Pancreas (tissue), 10 donors: ENCODE data around the gene MTR. TPM values are rescaled to one million over a fixed set of nuclear protein-coding genes. Genes with fewer than 3 reads are reported as not detected.
A peak's percentile ranks its signal among the peaks of the same experiment; 100 is the strongest.

Source experiments
- ATAC-seq, 4 donors: fragments of 200-7000 bp; cut with Tn5 transposase; one replicate each; pipeline versions ENCODE4 v1.8.0 to v1.9.1; 2020; ENCODE audit warnings: mild to moderate bottlenecking in 4 of 4, moderate library complexity in 4 of 4
- DNase-seq, 6 donors: peaks; one replicate each; pipeline ENCODE4 v3.0.0-alpha.2; 2020
- FAIRE-seq: peaks from 2 replicates; lab custom pipeline; 2012; peaks lifted over from hg19 to GRCh38; lab: Jason Lieb, UNC
- H3K27ac ChIP-seq, 4 donors: fragments of 200-600 bp; sonication (generic); 1 replicate in 3 of 4; 2 replicates in 1 of 4; pipeline versions ENCODE4 v1.5.0 to v1.8.0; 2020
- H3K27me3 ChIP-seq, 4 donors: fragments of 200-600 bp; one replicate each; pipeline ENCODE4 v1.8.0; 2021
- H3K36me3 ChIP-seq, 3 donors: fragments of 200-600 bp; sonication (generic) in 1 of 3; one replicate each; pipeline versions ENCODE4 v1.5.0 to v1.8.0; 2020 to 2021
- H3K4me1 ChIP-seq, 3 donors: fragments of 200-600 bp; one replicate each; pipeline ENCODE4 v1.8.0; 2021
- H3K4me3 ChIP-seq, 4 donors: fragments of 200-600 bp; sonication (generic) in 2 of 4; one replicate each; pipeline versions ENCODE4 v1.5.0 to v1.8.0; 2020 to 2021
- H3K9me3 ChIP-seq, 4 donors: fragments of 200-600 bp; one replicate each; pipeline ENCODE4 v1.8.0; 2021
- WGBS, 2 donors: extraction: QIAGEN DNeasy Blood & Tissue Kit; methylation state at CpG; one replicate each; pipeline ENCODE4 v1.1.7; 2013; 5-methylcytosine and 5-hydroxymethylcytosine counted together
- intact Hi-C, 3 donors: fragments of 100-400 bp; cut with DNase I; formaldehyde crosslinking; loops; one replicate each; pipeline versions ENCODE4 v1.11.1 to v1.14.2; 2022
- polyA plus RNA-seq, 2 donors: library from polyadenylated mRNA; stranded (reverse); fragments of 200-250 nt; gene quantifications; one replicate each; pipeline ENCODE4 v1.2.3, GENCODE V29; 2013
- total RNA-seq, 6 donors: library from RNA; stranded (reverse); fragmentation: NEBNext Ultra II Directional in 4 of 6; extraction: Animal tissue kit (Norgen Biotek cat#: 25700) in 4 of 6; gene quantifications; one replicate each; pipeline versions ENCODE4 v1.2.1 to v1.2.4, GENCODE V29; 2021 to 2023
- TF ChIP-seq, protein P1 (sequence below), 4 donors: fragments of 200-600 bp; sonication (generic) in 3 of 4; IDR thresholded peaks; one replicate each; pipeline versions ENCODE4 v1.5.0 to v1.8.0; 2021; ENCODE audit warnings: antibody characterized with exemption in 4 of 4
- donor health status: healthy with polysubstance abuse.
- donor health status: DM: no; HTN: no; CAD: no; lungs with moderate emphysema.
- donor health status: DM: no; HTN: no; CAD: no.
- donor health status: control.
- donor health status: control.
- donor health status: Bipolar disorder and iron deficiency.
- donor health status: DM: yes; HTN: yes; CAD: no.
- donor health status: DM: no; HTN: no; CAD: no.
- donor health status: DM: no; HTN: no; CAD: no.
- donor health status: DM: yes; HTN: yes; CAD: no.

Gene MTR
- total and polyA plus RNA-seq, 8 donors, result 8.1 to 29.1 (median 24.3) TPM

GRCh38 chr1:236836157-236836556 is 41.1 kb downstream of the MTR start:
- peaks cover 0 to 2% (median 0%) of the 10 kb centered on the region in 3 donors for H3K4me1 ChIP-seq
- peaks cover 0 to 42% (median 21%) of the 10 kb centered on the region in 3 donors for H3K36me3 ChIP-seq
- ATAC-seq, result no peak
- intact Hi-C loops, result no loop called here
- no peak overlapping the region for H3K27ac ChIP-seq
- H3K9me3 ChIP-seq, result no peaks in the 10 kb centered on the region
- DNase-seq, result no peak
- H3K4me3 ChIP-seq, result no peak overlapping the region
- FAIRE-seq, result no peak
- 86% methylated on average over 5 of the region's 5 CpGs for WGBS, 2 donors
- H3K27me3 ChIP-seq, result no peaks in the 10 kb centered on the region
- TF ChIP-seq, protein P1, sequence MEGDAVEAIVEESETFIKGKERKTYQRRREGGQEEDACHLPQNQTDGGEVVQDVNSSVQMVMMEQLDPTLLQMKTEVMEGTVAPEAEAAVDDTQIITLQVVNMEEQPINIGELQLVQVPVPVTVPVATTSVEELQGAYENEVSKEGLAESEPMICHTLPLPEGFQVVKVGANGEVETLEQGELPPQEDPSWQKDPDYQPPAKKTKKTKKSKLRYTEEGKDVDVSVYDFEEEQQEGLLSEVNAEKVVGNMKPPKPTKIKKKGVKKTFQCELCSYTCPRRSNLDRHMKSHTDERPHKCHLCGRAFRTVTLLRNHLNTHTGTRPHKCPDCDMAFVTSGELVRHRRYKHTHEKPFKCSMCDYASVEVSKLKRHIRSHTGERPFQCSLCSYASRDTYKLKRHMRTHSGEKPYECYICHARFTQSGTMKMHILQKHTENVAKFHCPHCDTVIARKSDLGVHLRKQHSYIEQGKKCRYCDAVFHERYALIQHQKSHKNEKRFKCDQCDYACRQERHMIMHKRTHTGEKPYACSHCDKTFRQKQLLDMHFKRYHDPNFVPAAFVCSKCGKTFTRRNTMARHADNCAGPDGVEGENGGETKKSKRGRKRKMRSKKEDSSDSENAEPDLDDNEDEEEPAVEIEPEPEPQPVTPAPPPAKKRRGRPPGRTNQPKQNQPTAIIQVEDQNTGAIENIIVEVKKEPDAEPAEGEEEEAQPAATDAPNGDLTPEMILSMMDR (IDR thresholded peaks at IDR 0.05), result no peak

GRCh38 chr1:236837115-236837514 is 42.0 kb downstream of the MTR start:
- Histone ChIP-seq H3K36me3 (peaks cover 0 to 33% (median 15%) of the 10 kb centered on the region in 3 donors), H3K27me3 (no peaks in the 10 kb centered on the region), H3K4me3 (no peak overlapping the region), H3K27ac (no peak overlapping the region), H3K4me1 (peaks cover 0 to 3% (median 0%) of the 10 kb centered on the region in 3 donors), H3K9me3 (no peaks in the 10 kb centered on the region)
- no peak for DNase-seq
- no peak for FAIRE-seq
- intact Hi-C loops, result no loop called here
- TF ChIP-seq, protein P1 (IDR thresholded peaks at IDR 0.05), result no peak
- 86 to 87% methylated on average over 4 of the region's 4 CpGs for WGBS, 2 donors
- ATAC-seq, result no peak

DNA sequence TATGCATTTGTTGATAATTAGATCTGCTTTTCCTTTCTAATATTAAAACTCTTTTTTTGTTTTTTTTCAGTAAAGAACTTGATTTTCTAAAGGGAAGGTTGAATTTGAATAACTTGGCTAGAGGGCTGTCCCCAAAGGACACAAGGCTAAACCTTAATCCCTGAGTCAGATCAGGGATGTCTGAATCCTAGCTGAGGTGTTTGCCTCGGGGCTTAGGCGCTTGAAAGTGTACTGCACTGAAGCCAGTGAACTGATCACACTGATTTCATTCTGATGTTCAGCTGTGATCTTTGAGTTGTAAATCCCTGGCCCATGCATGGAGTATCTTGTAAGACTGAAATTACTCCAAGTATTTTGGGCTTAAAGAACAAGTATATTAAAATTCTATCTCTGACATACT is 42.8 kb downstream of the MTR start:
- TF ChIP-seq, protein P1 (IDR thresholded peaks at IDR 0.05), result no peak
- H3K4me1 ChIP-seq, result peaks cover 0 to 3% (median 0%) of the 10 kb centered on the region in 3 donors
- no peak for DNase-seq
- peaks cover 0 to 32% (median 15%) of the 10 kb centered on the region in 3 donors for H3K36me3 ChIP-seq
- no peak for FAIRE-seq
- no peak overlapping the region for H3K27ac ChIP-seq
- H3K4me3 ChIP-seq, result no peak overlapping the region
- ATAC-seq, result no peak
- intact Hi-C loops, result no loop called here
- H3K27me3 ChIP-seq, result no peaks in the 10 kb centered on the region
- H3K9me3 ChIP-seq, result no peaks in the 10 kb centered on the region
- 47 to 92% methylated on average over 2 of the region's 2 CpGs for WGBS, 2 donors

DNA sequence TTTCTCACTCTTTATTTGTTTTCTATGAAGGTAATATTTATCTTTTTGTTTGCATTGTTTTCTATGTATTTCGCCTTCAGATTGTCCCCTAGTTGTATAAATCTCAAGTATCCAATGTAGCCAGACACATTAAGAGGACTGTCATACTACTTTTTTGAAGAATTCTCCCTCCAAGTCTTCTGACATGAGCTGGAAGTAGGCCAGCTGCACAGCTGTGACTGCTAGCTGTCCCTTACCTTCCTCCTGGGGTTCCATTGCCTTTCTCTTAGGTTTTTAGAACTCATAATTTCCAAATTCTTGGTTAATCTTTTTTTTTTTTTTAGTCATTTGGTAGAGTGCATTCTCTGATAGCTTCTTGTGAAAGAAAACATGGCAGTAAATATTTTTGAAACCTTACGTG is 46.2 kb downstream of the MTR start:
- Histone ChIP-seq H3K4me3 (no peak overlapping the region), H3K27ac (no peak overlapping the region), H3K4me1 (peaks cover 10 to 20% (median 16%) of the 10 kb centered on the region in 3 donors), H3K36me3 (peaks cover 0 to 25% (median 12%) of the 10 kb centered on the region in 3 donors), H3K27me3 (no peaks in the 10 kb centered on the region), H3K9me3 (no peaks in the 10 kb centered on the region)
- ATAC-seq, result no peak
- 60 to 72% methylated on average over 2 of the region's 2 CpGs for WGBS, 2 donors
- peak in 2 of 6 donors; percentile 20 to 56 for DNase-seq
- no peak for FAIRE-seq
- intact Hi-C loops, result no loop called here
- TF ChIP-seq, protein P1 (IDR thresholded peaks at IDR 0.05), result no peak

DNA sequence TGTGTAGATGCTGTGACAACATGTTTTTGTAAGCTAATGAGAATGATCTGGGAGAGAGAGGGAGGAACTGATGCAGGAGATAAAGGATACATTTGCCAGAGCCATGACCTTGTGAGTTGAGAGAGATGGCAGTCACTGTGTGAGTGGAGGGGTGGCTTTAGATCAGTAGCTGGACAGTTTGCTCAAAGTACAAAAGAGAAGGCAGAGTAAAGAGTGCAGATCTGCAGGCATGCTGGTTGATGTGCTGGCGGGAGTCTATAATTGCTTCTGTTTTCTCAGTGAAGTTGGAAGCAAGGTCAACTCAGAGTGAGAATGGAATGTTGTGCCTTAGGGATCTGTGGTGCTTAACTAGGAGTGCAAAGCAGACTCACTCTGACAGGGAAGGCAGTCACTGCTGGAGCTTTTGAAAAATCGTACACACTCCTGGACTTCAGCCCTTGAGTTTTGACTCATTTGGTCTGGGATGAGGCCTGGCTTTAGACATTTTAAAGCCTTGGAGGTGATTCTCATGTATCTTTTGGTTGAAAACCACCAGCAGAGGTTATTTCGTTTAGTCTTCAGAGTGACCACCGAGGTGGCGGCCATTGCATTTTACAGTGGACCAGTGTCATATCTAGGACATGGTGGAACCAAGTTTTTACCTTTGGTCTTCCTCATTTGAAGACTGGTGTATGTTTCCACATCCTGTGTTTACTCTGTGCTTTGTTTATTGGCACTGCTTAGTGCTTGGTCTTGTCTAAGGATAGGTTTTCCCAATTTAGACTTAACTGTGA is 49.6 kb downstream of the MTR start:
- H3K4me1 ChIP-seq, result peaks cover 10 to 22% (median 16%) of the 10 kb centered on the region in 3 donors
- intact Hi-C loops, result no loop called here
- DNase-seq (no peak), FAIRE-seq (no peak), ATAC-seq (peak; percentile 38 to 64 (median 58))
- no peaks in the 10 kb centered on the region for H3K27me3 ChIP-seq
- WGBS, 2 donors, result 65 to 76% methylated on average over 5 of the region's 5 CpGs
- H3K27ac ChIP-seq, result peak overlapping the region in 2 of 4 donors; percentile 20 to 39
- TF ChIP-seq, protein P1 (IDR thresholded peaks at IDR 0.05), result no peak
- H3K4me3 ChIP-seq, result no peak overlapping the region
- no peaks in the 10 kb centered on the region for H3K9me3 ChIP-seq
- H3K36me3 ChIP-seq, result peaks cover 0 to 7% (median 0%) of the 10 kb centered on the region in 3 donors
